HG02852 (cell line): ENCODE measurements around the gene CMIP.

Experiments used
- ATAC-seq: cut with Tn5 transposase; IDR thresholded peaks from one replicate; pipeline ENCODE4 v1.9.1; 2021; ENCODE audit warnings: mild to moderate bottlenecking, moderate library complexity; ENCODE audit not compliant: unreplicated experiment

Gene CMIP

GRCh38 chr16:81547194-81547938 lies 102.8 kb downstream of the CMIP start:
- no peak for ATAC-seq

DNA sequence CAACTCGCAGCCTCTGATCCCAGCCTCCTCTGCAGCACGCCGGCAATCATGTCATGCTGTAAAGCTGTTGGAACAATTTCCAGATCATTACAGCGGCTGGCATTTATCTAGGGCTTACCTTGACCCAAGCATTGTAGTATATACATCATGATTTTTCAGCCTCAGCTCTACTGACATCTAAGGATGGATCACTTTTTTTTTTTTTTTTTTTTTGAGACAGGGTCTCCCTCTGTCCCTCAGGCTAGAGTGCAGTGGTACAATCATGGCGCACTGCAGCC lies 103.3 kb downstream of the CMIP start:
- ATAC-seq = no peak

DNA sequence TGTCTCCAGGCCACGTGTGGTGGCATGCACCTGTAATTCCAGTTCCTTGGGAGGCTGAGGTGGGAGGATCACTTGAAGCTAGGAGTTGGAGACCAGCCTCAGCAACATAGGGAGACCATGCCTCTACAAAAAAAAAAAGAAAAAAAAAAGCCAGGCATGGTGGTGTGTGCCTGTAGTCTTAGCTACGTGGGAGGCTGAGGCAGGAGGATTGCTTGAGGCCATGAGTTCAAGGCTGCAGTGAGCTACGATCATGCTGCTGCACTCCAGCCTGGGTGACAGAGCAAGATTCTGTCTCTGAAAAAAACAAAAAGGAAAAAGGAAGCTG lies 103.9 kb downstream of the CMIP start:
- ATAC-seq = no peak

- ATAC-seq = no peak
Measured at GRCh38 chr16:81548876-81549546, 104.4 kb downstream of the CMIP start.

DNA sequence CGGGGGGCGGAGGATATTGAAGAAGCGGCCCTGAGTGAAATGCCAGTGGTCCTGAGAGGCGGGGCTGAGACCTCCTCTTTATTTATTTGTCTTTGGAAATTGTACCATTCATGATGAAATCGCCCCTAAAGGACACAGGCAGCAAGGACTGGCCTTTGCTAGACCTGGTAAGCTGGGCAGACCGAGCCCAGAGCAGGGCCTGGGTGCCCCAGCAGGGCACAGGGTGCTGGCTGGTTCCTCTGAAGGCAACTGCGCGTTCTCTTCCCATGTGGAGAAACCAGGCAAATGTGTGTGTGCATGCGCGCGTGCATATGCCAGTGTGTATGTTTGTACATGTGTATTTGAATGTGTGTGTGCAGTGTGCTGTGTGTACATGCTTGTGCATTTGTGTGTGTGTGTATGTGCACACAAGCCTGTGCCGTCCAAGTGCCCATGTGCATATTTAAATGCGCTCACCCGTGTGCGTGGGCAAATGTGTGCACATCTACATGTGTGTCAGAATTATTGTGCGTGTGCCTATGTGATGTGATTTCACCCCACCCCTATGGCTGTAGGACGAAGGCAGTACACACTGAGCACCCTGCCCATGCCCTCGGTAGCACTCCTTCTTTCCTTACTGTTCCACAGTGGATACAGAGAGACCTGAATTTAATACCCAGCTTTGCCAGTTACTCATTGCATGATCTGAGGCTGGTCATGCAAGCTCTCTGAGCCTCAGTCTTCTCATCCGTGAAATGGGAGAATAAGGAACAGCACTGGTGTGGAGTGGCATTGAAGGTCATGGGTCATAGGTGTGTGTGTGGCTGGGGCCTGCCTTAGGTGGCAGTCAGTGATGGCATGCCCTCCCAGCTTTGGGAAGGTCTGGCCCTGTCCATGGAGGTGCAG lies 105.2 kb downstream of the CMIP start:
- ATAC-seq = no peak

DNA sequence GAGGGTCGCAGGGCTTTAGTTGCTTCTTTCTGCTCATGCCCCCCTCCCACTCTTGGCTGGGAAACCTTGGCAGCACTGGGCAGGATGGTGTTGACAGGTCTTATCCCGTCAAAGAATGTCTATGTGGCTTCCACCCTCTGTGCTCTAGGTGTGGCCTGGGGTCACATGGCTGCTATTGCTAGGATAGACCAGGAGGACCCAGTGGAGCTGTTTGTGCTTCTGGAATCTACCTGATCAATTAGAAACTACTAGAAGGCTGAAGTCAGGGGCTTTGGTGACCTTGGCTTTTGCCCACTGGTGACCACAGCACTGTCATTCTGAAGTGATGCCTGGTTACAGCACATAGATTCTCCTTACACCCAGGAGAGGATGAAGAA lies 105.8 kb downstream of the CMIP start:
- no peak for ATAC-seq

- no peak for ATAC-seq
Measured at GRCh38 chr16:81551151-81551808, 106.7 kb downstream of the CMIP start.

DNA sequence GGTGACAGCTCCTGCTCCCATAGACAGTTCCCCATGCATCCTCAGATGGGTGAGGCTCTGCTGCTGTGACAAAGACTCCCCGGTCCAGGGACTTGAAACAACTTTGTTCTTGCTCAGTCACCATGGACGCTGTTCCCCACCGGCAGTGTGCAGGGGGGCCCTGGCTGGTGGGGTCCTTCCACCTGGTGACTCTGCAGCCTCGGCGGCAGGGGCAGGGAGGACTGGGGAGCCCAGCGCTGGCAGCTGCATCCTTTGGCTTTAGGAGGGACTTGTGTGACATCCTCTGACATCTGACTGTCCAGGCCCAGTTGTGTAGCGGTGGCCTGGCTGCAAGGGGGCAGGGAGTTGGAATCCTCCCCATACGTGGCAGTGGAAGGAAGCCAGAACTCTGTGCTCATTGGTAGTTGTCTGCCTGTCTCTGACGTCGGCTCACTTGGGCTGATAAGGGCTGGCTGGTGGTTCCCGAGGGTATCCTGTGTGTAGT lies 107.3 kb downstream of the CMIP start:
- ATAC-seq = no peak

DNA sequence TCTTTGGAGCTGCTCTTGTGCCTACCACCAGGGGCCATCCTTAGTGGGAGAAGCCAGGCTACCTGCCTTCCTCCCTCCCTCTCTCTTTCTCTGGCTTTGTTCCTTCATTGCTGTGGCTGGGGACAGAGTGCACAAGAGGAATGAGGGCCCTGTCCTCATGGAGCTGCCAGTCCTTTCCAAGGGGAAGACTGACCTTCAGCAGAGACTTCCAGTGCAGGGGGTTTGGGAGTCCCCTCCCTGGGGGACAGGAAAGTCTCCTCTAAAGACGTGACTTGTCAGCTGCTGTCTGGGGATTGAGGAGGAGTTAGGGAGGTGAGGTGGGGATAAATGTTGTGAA lies 108.1 kb downstream of the CMIP start:
- no peak for ATAC-seq

GRCh38 chr16:81553080-81553813 lies 108.6 kb downstream of the CMIP start:
- no peak for ATAC-seq

DNA sequence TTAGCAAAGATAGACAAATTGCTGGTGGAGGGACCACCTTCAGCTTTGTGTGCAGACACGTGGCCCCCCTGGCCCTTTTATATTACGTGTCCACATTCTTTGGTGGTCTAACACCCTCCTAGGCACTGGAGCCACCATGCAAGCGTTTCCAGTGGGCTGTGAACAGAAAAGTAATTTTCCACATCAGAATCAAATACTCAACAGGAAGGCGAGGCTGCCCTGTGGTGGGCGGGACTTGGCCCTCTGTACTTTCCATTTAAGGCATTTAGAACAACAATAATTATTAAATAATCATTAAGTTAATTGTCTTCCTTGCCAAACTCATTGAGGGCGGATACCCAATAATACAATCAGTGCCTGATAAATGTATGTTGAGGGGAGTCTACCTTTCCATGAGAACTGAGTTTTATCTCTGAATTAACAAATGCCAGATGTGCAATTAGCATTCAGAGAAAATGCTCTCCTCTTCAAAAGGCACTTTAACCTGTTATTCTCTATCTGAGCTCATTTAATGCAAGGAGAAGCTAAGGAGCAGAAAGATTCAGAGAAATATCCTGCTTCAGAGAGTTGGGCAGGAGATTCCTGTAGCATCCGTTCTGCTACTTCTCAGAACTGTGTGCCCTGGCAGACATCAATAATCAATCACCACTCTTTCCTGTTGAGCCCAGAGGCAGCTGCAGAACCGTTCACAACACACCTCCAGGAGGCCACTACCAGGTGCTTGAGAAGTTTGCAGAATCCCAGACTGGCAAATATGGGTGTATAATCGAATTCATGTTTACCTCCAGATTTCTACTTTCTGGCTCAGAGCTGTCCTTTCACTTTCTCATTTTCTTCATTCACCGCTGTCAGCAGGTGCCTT lies 109.4 kb downstream of the CMIP start:
- ATAC-seq = no peak

DNA sequence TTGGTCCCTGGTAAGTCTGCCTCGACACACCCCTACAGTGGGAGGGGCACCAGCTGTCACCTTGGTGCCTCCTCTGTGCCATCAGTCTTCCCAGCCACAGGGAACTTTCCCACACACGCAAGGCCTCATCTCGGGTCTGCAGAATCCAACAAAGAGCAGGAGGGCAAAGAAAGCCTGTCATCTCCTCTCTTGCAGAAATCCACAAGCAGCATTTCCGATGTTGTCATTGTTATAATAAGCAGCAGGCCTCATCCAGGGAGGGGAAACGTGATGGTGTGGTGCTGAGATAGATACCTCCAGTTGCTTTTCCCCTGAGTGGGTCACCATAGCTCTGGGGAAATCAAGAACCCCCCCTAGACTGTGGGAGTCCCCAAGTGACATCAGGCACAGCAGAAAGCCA lies 110.4 kb downstream of the CMIP start:
- no peak for ATAC-seq

- no peak for ATAC-seq
Measured at GRCh38 chr16:81555660-81556059, 111.1 kb downstream of the CMIP start.

GRCh38 chr16:81556715-81557284 lies 112.2 kb downstream of the CMIP start:
- no peak for ATAC-seq

- no peak for ATAC-seq
Measured at GRCh38 chr16:81558077-81558443, 113.5 kb downstream of the CMIP start.

- no peak for ATAC-seq
Measured at GRCh38 chr16:81558444-81559175, 114.0 kb downstream of the CMIP start.

GRCh38 chr16:81560979-81561657 lies 116.5 kb downstream of the CMIP start:
- ATAC-seq = no peak

GRCh38 chr16:81562174-81562849 lies 117.7 kb downstream of the CMIP start:
- ATAC-seq = no peak
